GM13977 (cell line): ENCODE results near the gene YY1AP1.
"Not testable (repeated sequence)": the region's sequence is repeated elsewhere in the genome, so short reads cannot be mapped to it uniquely, and the experiment has no call there.

Source experiments
- DNase-seq: peaks from one replicate; pipeline ENCODE4 v3.0.0; 2012; ENCODE audit warnings: low spot score
- in situ Hi-C: fragments of 300-500 bp; cut with MboI; formaldehyde crosslinking; loops from one replicate; pipeline ENCODE4 v1.12.0; 2022; ENCODE audit warnings: low sequenced_read_pairs, low pct_unique_long_range_greater_than_20kb, mixed read lengths, inconsistent platforms; ENCODE audit not compliant: unreplicated experiment
- TF ChIP-seq, protein P1 (sequence below): IDR thresholded peaks from 2 replicates; pipeline ENCODE4 v1.5.1; 2012; ENCODE audit warnings: mild to moderate bottlenecking, control low read depth; ENCODE audit not compliant: insufficient read depth; ENCODE audit errors: extremely low read depth, missing control alignments

YY1AP1 gene

DNA sequence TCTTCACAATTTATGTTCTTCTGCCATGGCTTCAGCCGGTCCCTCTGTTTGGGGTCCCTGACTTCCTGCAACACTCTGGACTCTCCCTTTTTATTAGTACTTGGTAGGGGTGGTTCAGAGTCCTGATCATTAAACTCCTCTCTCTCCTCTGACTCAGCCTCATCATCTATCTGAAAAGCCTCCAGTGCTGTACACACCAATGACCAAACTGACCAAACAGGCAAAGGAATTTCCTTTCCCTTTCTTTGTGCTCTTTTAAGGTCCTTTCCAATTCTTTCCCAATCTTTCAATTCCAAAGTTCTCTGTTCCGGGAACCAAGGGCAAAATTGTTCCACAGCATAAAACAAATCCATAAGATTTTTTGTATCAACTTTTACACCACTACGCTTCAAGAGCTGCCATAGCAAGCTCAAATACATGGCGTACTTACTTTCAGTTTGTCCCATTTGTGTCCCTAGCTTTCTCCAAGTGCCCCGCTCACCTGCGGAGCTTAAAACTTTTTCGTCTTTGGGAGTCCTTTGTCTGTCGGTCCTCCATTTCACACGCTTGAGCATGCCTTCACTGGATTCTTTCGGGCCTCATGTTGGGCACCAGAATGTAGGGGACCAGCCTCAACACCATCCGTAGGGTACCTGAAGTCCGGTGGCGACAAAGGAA lies 9.9 kb upstream of the YY1AP1 start:
- in situ Hi-C loops = no loop called here
- DNase-seq = no peak
- TF ChIP-seq, protein P1, sequence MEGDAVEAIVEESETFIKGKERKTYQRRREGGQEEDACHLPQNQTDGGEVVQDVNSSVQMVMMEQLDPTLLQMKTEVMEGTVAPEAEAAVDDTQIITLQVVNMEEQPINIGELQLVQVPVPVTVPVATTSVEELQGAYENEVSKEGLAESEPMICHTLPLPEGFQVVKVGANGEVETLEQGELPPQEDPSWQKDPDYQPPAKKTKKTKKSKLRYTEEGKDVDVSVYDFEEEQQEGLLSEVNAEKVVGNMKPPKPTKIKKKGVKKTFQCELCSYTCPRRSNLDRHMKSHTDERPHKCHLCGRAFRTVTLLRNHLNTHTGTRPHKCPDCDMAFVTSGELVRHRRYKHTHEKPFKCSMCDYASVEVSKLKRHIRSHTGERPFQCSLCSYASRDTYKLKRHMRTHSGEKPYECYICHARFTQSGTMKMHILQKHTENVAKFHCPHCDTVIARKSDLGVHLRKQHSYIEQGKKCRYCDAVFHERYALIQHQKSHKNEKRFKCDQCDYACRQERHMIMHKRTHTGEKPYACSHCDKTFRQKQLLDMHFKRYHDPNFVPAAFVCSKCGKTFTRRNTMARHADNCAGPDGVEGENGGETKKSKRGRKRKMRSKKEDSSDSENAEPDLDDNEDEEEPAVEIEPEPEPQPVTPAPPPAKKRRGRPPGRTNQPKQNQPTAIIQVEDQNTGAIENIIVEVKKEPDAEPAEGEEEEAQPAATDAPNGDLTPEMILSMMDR = no peak

DNA sequence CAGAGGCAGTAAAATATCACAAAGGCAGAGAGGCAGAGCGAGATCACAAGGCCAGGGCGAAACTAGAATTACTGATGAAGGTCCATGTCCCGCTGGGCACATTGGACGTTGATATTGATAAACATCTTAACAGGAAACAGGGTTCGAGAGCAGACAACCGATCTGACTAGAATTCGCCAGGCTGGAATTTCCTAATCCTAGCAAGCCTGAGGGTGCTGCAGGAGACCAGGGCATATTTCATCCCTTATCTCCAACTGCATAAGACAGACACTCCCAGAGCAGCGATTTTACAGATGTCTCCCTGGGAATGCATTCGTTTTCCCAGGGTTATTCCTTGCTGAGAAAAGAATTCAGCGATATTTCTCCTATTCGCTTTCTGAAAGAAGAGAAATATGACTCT lies 9.0 kb upstream of the YY1AP1 start:
- in situ Hi-C loops = not testable (repeated sequence)

DNA sequence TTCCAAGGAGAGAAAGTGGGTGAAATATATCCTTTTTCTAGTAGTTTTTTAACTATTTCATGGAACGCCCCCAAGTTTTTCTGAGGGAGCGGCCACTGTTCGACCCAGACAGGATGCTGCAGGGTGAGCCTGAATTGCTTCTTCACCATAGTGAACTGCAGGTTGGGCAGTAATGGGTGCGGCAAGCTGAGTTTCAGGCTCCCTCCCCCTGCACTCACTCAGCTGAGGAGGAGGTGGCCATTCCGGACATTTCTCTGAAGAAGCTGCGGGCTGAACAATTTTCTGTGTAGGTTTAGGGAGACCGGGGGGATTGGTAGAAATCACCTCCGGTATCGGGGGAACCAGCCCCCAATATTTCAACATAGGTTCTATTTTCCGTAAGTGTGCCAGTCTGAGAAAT lies 8.5 kb upstream of the YY1AP1 start:
- TF ChIP-seq, protein P1 = no peak
- DNase-seq = no peak
- in situ Hi-C loops = no loop called here

More for the DNA sequence above, 9.0 kb upstream of the YY1AP1 start:
- DNase-seq = not testable (repeated sequence)

DNA sequence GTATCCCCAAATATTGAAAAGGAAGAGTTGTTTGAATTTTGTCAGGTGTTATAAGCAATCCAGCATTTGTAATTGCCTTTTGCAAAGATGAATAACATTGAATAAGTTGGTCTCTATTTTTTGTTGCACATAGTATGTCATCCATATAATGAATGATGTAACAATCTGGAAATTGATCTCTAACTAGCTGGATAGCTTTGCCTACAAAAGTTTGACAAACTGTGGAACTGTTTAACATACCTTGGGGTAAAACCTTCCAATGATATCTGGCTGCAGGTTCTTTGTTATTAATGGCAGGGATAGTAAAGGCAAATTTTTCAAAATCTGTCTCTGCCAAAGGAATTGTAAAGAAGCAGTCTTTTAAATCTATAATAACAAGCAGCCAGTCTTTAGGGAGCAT lies 8.0 kb upstream of the YY1AP1 start:
- no peak for DNase-seq
- in situ Hi-C loops = no loop called here
- TF ChIP-seq, protein P1 = no peak

DNA sequence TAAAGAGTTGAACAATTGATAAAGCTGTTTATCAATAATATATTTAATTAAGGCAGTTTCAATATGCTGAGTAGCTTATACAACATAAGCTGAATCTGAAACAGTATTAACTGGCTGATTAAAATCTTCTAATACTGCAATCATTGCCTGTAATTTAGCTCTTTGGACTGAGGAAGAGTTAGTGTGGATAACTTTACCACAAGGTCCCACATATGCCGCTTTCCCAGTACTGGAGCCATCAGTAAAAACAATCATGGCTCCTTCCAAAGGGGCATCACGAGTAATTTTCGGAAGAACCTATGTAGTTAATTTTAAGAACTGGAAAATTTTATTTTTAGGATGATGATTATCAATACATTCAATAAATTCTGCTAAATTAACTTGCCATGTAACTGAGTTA lies 7.0 kb upstream of the YY1AP1 start:
- no peak for DNase-seq
- TF ChIP-seq, protein P1 = no peak
- in situ Hi-C loops = no loop called here

DNA sequence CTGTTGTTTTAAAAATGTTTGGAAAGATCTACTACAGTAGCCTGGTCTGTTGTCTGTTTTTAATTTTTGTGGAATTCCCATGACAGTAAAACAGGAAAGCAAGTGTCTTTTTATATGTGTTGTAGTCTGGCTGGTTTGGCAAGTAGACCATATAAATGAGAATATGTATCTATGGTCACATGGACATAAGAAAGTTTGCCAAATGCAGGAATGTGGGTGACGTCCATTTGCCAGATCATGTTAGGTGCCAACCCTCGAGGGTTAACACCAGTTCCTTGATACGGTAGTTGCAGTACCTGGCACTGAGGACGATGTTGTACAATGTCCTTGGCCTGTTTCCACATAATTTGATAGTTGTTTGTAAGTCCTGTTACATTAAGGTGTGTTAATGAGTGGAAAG lies 6.5 kb upstream of the YY1AP1 start:
- no peak for DNase-seq
- in situ Hi-C loops = no loop called here
- TF ChIP-seq, protein P1 = no peak

DNA sequence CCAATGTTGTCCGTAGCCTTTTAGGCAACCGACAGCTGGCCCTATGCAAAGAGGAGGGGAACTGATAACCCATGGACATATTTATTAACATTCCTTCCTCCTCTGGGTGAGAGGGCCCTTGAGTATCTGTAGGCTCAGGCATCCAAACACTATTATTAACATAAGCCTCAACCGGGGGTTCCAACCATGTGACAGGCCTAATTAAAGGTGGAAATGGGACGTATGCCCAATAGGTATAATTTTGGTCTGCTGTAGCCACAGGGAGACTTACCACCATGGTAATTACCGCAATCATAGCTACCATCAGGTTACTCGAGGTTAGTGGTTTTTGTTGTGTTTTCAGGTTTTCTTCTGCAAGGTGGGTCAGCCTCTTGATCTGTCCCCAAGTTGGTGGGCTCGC lies 5.6 kb upstream of the YY1AP1 start:
- no peak for DNase-seq
- TF ChIP-seq, protein P1 = no peak
- in situ Hi-C loops = no loop called here
